GM18505 (cell line): Measurements from ENCODE around the gene SDCBP2.
A peak's percentile ranks its signal among the peaks of the same experiment; 100 is the strongest.

Experiments used
- ATAC-seq: cut with Tn5 transposase; IDR thresholded peaks from one replicate; pipeline ENCODE4 v1.9.1; 2021; ENCODE audit not compliant: unreplicated experiment
- POLR2A ChIP-seq: IDR thresholded peaks from 4 replicates; pipeline ENCODE4 v1.6.1; 2011; ENCODE audit warnings: borderline replicate concordance; ENCODE audit not compliant: insufficient read depth, insufficient read length; ENCODE audit errors: extremely low read depth

SDCBP2 gene

DNA sequence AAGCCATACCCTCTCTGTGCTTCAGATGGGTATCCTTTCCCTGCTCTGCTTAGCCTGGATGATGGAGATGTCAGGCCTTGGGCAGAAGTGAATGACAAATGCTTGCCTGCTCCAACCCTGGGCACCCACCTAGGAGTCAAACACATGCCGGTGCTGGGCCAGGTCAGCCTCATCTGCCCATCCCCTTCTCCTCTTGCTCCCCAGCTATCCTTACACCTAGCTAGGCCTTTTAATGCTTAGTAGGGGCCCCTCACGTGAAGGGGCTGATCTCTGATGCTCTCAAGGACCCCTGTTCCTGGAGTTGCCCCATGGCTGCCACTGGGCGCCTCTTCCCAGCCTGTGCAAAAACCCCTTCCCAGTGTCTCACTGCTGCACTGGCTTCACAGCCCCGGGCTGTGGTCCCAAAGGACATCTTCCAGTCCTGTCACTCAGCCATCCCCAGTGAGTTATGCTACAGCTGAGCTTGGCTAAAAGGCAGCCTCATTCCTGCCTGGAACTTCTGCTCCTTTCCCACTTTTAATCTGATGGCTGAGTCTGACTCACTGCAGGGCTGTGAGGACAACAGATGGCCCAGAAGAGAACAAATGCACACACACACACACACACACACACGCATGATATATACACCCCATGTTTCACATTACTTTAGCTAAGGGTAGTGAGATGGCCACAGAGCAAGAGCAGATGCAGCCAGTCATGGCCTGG, 12.8 kb upstream of the SDCBP2 start:
- no peak for ATAC-seq

DNA sequence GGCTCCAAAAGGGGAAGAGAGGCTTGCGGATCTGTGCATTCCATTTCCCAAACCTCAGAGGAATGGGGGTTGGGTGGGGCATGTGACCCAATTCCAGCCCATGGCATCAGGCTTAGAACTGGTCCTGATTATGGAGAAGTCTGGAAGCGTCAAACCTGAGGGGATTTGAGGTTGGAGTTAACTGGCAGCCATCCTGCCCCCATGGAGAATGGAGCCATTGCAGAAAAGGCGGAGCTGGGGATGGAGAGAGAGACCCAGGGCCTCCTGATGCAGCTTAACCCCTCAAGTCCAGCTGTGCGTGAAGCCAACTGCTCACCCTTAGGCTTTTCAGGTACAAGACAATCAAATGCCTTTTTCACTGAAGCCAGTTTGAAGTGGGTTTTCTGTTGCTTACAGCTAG, 9.9 kb upstream of the SDCBP2 start:
- TF ChIP-seq POLR2A = no peak
- ATAC-seq = no peak

More for the DNA sequence above, 12.8 kb upstream of the SDCBP2 start:
- no peak for TF ChIP-seq POLR2A

DNA sequence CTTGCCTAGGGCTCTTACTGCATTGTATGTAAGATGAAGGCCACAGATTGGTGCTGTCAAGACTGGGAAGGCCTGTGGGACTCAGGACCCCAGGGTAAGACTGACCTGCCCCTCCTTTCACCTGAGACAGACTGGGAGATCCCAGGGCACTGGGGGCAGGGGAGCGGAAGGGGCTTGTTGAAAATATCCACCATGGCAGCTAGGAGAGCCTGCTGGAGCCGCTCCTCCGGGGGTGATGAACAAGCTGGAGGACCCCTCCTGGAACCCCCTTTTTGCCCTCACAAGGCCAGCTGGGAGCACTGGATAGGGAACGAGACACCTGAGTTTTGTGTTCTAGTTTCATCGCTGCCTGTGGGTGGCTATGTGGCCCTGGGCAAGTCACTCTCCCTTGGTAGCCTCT, 9.2 kb upstream of the SDCBP2 start:
- no peak for TF ChIP-seq POLR2A
- no peak for ATAC-seq

DNA sequence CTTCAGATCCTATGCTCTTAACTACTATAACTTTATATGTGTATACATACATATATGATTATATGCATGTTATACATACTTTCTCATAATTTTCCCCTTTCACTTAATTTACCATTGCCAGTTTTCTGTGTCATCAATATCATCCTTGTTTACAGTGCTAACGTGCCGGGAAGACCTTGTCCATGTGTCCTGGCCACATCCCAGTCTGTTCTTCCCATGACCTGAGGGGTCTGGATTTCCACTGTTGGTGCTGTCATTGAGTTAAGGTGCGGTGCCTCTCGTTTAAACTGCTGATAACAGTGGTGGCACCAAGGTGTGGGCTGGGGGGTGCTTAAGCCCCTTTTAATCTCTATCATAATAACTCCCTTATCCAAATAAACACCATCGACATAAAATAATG, 8.5 kb upstream of the SDCBP2 start:
- TF ChIP-seq POLR2A = no peak
- ATAC-seq = no peak

DNA sequence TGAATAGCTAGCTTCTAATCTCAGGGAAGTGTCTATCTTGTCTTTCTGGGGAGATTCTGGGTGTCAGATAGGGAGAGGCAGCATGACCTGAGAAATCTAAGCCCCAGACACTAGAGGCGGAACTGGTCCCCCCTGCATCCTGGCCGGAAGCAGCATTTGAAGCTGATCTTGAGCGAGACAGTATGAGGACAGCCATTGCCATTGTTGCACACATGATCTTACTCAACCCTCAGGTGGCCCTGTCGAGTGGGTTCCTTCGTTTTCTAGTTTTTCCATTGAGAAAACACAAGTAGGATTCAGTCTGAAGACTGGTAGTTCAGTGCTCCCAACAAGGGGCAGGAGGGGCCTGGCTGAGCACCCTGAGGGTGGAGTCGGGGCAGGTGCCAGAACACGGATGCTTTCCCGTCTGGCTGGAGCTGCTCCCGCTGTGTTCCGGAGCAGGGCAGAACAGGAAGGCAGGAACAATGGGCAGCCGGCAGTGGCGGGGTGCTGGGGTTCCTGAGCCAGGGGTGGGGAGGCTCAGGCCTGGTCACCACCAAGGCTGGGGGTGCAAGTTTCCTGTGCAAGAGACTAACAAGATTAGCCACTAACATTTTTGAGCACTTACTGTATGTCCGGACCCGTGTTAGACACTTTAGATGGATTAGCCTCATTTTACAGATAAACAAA, 7.9 kb upstream of the SDCBP2 start:
- no peak for ATAC-seq
- TF ChIP-seq POLR2A = peak; percentile 3

DNA sequence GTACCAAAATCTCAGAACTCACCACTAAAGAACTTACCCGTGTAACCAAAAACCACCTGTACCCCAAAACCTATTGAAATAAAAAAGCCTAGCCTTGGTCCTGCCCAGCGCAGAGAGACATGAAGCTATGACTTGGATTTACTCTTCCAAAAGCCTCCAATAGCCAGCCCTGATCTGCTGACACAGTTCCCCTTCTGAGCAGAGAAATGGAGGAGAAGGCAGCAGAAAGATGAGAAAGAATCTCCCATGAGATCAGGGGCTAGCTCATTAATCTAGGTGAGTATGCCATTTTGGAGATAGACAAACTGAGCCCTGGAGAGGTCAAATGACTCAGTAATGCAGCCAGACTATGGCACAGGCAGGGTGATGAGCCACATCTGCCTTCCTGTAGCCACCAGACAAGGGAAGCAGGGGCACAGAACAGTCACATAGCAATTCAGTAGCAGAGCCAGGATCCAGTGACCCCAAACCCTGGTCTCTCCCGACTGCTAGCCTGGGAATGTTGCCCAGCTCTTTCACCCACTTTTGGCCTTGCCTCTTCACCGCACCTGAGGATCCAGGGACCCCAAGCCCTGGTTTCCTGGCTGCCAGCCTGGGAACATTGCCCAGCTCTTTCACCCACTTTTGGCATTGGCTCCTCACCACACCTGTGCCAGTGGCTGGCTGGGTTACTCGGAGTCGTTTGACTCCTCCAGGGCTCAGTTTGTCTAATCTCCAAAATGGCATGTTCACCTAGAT, 7.2 kb upstream of the SDCBP2 start:
- peak; percentile 2 for TF ChIP-seq POLR2A
- no peak for ATAC-seq

DNA sequence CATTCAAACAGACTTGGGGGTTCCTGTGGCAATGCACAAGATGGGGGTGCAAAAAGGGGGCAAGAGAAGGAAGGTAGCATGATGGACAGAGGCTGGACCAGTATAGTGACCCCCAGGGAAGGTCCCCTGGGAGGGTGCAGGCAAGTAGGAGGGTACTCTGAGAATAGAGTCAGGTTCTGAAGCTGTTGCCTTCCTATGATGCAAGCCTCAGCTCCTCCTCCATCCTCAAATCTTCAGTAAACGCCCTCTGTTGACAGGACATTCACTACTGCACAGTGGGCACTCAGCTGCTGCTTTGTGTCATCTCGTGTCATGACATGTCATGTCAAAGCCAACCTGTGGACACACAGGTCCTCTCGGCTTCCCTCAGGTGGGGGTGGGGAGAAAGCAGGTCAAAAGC, 5.8 kb upstream of the SDCBP2 start:
- no peak for TF ChIP-seq POLR2A
- ATAC-seq = no peak

DNA sequence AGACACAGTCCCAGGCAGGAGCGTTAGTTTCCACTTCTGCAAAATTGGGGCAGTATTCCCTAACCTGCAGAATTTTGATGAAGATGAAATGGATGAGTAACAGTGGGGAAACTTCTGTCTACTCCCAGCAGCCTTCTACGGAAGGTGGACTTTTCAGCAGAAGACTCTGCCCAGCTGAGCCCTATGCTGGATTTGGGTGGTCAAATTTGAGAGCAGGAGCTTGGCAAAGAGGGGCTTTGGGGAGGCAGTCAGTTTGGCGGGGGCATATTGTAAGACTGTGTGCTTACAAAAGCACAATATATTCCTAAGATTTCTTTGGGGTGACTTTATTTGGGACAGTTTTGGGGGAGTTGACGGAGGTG, 5.4 kb upstream of the SDCBP2 start:
- ATAC-seq = no peak
- TF ChIP-seq POLR2A = no peak

DNA sequence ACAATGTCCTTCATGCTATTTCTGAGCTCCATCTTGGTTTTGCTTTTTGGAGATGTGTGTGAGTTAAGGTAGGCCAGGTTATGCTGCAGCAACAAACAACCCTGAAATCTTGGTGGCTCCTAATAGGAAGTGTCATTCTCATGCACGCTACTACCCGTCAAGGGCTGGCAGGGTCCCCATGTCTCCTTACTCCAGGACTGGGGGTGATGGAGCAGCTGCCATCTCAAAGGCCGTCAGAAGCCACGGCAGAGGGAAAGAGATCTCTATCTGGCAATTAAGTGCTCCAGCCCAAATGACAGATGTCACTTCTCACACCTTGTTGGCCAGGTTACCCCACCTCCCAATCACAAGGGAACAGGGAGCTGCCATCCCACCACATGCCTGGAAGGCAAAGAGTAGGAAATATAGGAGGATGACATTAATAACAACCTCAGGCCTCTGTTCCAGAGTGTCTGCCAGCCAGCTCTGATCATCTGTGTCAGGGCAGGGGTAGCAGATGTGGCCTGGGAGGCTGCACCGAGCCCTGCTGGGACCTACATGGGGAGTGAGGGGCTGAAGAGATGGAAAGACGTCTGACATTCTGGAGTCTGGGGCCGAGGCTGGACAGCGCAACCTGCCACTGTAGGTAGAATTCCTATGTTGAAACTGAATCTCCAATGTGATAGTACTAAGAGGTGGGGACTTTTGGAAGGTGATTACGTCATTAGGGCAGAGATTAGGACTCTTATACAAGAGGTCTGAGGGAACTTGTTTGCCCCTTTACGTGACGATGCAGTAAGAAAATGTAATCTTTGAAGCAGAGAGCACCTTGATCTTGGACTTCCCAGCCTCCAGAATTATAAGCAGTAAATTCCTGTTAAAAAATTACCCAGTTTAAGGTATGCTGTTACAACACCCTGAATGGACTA, 4.8 kb upstream of the SDCBP2 start:
- ATAC-seq = no peak
- TF ChIP-seq POLR2A = no peak

DNA sequence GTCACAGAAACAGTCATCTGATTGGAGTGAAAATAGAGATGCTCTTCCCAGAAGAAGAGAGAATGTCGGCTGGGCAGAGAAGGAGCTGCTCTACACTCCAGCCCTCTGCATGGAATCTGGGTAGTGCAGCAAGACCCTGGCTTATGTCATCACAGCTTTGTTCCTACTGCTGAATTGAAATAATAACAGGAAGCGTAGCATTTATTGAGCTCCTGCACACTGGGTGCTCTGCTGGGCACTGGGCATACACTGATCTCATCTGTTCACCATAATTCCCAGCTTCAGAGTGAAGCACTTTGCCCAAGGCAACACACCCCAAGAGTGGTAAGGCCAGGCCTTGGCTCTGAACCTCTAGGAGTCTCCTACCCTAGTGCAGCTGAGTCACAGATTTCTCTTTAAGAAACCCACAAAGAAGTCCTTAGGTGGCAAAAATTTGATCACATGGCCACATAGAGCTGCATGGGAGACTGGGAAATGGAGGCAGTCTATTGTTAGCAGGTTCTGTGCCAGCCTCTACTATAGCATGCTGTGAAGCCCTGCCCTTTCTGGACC, 3.9 kb upstream of the SDCBP2 start:
- no peak for TF ChIP-seq POLR2A
- ATAC-seq = no peak

DNA sequence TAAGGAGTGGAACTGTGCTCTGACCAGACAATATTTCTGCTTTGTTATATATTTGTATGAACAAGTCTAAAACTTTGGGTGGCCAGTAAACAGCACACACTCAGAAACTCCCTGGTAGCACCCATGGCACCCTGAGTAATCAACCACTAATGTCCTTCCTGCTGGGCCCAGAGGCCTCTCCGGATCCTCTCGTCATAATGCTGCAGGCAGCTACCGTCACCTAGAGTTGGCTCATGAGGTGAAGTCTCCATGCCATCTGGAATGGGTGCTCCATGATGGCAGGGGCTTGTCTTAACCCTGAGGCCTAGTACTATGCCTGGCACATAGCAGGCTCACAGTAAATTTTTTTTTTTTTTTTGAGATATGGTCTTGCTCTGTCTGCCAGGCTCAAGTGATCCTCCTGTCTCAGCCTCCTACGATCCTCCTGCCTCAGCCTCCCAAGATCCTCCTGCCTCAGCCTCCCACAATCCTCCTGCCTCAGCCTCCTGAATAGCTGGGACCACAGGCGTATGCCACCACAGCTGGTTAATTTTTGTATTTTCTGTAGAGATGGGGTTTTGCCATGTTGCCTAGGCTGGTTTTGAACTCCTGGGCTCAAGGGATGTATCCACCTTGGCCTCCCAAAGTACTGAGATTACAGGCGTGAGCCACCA, 3.0 kb upstream of the SDCBP2 start:
- no peak for ATAC-seq
- TF ChIP-seq POLR2A = no peak

DNA sequence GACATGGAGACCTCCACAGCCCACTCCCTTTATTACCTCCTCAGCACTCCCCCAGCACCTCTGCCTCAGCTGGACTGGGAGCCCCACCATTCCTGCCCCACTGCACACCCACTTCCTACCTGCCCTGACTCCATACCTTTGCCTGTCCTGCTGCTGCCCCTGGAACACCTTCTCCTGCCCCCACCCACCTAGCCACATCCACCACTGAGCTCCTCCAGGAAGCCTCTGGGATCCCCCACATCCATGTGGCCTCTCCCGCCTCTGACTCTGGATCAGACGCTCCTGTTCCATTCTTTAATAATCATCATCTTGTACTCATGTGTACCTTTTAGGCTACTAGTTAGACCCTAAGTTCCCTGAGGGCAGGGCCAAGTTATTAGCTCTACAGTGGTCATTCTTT, 2.2 kb upstream of the SDCBP2 start:
- TF ChIP-seq POLR2A = no peak
- no peak for ATAC-seq
